HG03460 (cell line): ENCODE data around the gene HS3ST5.

Source experiments
- ATAC-seq: cut with Tn5 transposase; IDR thresholded peaks from one replicate; pipeline ENCODE4 v1.9.1; 2021; ENCODE audit not compliant: unreplicated experiment

The HS3ST5 gene

GRCh38 chr6:114342826-114343781, at the start of gene HS3ST5:
Gene HS3ST5, minus strand, starts transcription at chr6:114343023. Its CDS starts 280,178 bp downstream, at chr6:114062845.
- ATAC-seq, result no peak

GRCh38 chr6:114390176-114390575, 47.4 kb upstream of the HS3ST5 start:
- no peak for ATAC-seq

- ATAC-seq, result no peak
These were observed 46.3 kb upstream of the HS3ST5 start for GRCh38 chr6:114389111-114389510.

GRCh38 chr6:114382406-114382805, 39.6 kb upstream of the HS3ST5 start:
- ATAC-seq, result no peak

DNA sequence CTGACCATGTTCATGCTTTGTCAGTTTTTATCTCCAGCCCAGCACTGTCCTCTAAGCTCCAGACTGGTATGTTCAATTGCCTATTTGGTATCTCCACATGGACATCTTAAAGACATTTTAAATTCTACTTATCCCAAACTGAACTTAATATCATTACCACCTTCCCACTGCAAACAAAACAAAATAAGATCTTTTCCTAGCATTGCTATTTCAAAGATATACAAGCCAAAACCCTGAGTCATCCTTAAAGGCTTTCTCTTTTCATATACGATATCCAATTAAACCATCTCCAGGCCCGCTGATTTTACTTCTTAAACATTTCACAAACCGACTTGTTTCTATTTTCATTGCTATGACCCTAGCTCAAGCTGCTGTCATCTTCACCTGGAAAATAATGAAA, 35.1 kb upstream of the HS3ST5 start:
- ATAC-seq, result no peak

- no peak for ATAC-seq
These were observed 33.9 kb upstream of the HS3ST5 start for GRCh38 chr6:114376611-114377175.

- no peak for ATAC-seq
These were observed 32.8 kb upstream of the HS3ST5 start for GRCh38 chr6:114375541-114376192.

DNA sequence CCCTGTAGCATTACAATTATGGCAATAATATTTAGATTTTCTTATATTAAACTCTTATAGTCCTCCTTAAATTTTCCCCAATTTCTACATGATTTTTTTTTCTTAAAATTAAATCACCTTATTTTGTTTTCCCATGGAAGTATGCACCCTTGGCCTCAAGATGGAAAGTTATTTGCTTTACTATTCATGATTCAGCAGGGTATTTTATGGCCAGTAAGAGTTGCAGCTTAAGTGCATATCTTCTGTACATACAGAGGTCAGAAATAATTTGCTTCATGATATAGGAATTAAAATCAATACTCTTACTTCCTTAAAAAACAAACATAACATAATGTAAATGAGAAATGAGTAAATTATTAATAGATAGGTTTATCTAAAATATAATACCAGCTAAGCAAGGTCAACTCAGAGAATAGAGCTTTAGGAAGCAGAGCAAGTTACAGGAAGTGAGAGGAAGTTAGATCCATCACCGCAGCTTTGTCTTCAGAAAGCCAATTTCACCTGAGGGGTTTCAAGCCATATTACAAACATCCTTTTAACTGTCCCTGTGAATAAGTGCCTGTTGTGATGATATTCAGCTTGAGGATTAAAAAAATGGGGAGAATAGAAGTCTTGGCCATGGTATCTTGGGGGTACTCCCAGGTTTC, 24.6 kb upstream of the HS3ST5 start:
- no peak for ATAC-seq

- ATAC-seq, result no peak
These were observed 24.1 kb upstream of the HS3ST5 start for GRCh38 chr6:114366899-114367298.

- ATAC-seq, result no peak
These were observed 21.5 kb upstream of the HS3ST5 start for GRCh38 chr6:114364301-114364700.

GRCh38 chr6:114362957-114363356, 20.1 kb upstream of the HS3ST5 start:
- ATAC-seq, result no peak

DNA sequence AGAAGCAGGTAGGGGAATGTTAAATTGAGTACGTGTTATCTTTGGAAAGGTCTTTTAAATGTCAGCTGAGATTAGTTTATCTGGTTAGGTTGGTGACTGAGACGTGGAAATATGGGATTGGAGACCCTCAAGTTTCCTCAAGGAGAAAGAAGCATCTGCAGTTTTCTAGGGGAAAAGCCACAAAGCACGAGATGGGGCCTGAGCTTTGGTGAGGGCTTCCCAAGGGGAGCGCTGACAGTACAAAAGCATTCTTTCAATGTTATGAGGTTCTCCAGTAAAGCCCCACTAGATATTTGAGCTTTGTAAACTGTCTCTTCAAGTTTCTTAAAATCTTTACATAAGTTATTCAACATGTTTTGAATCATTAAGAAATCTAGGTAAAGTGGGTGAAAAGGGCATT, 19.6 kb upstream of the HS3ST5 start:
- ATAC-seq, result no peak

DNA sequence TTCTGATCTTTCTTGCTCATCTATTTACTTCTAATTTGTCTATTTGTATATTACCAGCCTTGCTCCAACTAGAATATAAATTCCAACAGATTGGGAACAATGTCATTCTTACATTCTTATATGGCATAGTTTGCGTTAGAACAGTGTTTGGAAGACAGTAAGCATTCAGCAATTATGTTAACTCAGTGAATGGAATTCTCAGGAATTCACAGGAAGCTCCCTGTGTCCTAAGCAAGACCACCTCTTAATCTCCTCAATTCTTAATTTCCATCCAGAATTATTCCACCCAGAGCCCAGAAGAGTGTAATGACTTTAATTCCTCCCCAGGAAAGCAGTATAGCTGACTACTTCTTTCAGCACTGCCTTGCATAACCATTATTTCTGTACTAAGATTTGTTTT, 18.2 kb upstream of the HS3ST5 start:
- no peak for ATAC-seq

- ATAC-seq, result no peak
These were observed 12.5 kb upstream of the HS3ST5 start for GRCh38 chr6:114355300-114355699.

DNA sequence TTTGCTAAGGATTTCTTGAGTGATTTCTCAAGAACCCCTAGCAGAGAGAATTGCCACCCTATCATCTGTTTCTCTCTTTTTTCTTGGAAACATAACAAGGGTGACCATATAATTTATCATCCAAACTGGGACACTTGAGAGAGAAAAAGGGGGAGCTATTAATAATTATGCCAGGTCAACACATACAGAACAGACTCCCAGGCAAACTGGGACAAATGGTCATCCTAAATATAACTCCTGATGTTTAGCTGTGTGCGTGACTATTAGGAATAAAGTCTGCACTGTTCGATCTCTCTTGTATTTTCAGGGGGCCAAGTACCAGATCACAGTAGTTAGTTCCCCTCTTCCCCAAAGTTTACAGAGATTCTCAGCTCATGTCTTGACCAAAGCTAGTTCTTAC, 11.7 kb upstream of the HS3ST5 start:
- no peak for ATAC-seq

DNA sequence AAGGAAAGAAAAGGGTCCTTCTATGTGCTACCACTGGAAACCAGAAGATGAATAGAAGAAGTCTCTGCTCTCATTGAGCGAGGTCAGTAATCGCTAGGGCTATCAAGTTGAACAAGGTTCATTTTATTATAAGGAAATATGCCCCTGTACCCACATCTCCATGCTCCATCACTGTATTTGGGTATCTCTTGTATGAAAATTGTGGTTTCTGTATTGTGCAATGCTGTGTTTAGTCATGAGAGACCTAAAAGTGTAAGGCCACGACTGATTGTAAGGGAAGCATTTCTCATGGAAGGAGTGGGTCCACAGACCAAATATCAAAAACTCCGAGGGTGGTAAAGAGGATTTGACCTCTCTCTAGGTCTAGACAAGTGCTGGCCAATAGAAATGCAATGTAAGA, 3.6 kb upstream of the HS3ST5 start:
- no peak for ATAC-seq

DNA sequence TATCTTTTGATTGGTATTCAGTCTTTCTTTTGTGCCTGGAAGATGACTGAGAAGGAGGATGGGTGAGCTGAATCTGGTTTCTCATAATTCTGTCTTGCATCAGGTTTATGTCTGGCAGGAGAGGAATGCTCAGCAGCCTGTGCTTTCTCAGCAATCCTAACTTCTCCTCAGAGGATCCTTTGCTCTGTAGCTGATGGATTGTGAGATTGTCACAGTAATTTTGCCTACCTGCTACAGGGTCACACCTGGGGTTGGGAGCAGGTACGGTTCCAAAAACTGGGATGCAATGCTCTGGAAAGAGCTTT, 2.1 kb upstream of the HS3ST5 start:
- ATAC-seq, result no peak

GRCh38 chr6:114344246-114344970, 1.6 kb upstream of the HS3ST5 start:
- no peak for ATAC-seq

- no peak for ATAC-seq
These were observed 940 bp upstream of the HS3ST5 start for GRCh38 chr6:114343782-114344144.

GRCh38 chr6:114342086-114342825, 567 bp downstream of the HS3ST5 start:
- no peak for ATAC-seq
